ENCODE results near the gene FBLN2. TPM values are rescaled to one million over a fixed set of nuclear protein-coding genes. Genes with fewer than 3 reads are reported as not detected.

Gene FBLN2
- total and polyA plus RNA-seq, 2 of the 13 experiments (the other 11 are each of a cell fraction or from before 2014, with no cell fraction given) = not detected

DNA sequence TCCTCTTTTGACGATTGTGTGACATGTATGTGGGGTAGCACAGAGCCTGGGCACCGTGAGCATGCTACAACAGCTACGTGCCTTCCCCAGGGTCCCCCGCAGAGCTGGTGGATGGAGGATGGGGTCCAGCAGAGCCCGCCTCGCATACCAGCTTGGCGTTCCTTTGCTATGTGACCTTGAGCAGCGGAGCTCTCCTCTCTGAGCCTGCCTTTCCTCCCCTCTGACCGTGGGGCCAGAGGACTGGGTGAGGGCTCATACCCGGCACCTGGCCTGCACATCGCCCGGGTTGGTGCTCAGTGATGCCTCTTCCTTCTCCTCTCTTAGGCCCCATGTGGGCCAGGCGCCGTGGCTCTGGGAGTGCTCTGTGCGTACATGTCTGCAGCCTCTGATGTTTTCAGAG lies 73.4 kb downstream of the FBLN2 start:
- ChIA-PET POLR2A (interaction anchor here (0.5 kb wide), 1 partner anchor 91 kb away, joined by 7 read pairs; no protein-coding TSS in a partner anchor), CTCF (ENCODE audit: low intra/inter-chr PET ratio, low total read pairs) (no interaction called here)
- in situ Hi-C loops (cut with HindIII; ENCODE audit: extremely low pct_ligation_motif_present, low pct_unique_long_range_greater_than_20kb) (no loop called here), intact Hi-C loops (cut with micrococcal nuclease; ENCODE audit: unreplicated experiment) (no loop called here)
- FAIRE-seq (no peak), DNase-seq (ENCODE audit: low spot score) (no peak), ATAC-seq (peak; percentile 15; the same call in 2 of the 3 replicates)
- no TSS peak for BruUV-seq (replicated peaks)
- no peak overlapping the region for H3K27ac ChIP-seq (ENCODE audit: extremely low read length, insufficient read depth, low read length)
- no peak for TF ChIP-seq MBD4 (IDR thresholded peaks at IDR 0.05; ENCODE audit: borderline replicate concordance, low read length)
- no peak for TF ChIP-seq KLF13 (CRISPR knock-in tag; IDR thresholded peaks at IDR 0.05)
- no peak for TF ChIP-seq ZNF354B (CRISPR knock-in tag; IDR thresholded peaks at IDR 0.05)
- TF ChIP-seq TBX2 (CRISPR knock-in tag; IDR thresholded peaks at IDR 0.05; ENCODE audit: borderline replicate concordance) = no peak
- peaks cover 7 to 36% of the 10 kb centered on the region in 2 experiments; a peak in 3 of 5 replicates for H3K27me3 ChIP-seq (ENCODE audit: control insufficient read depth in 1 of 2, insufficient read depth in 2 of 2, low read length in 2 of 2)
- peaks cover 10% of the 10 kb centered on the region for H3K4me1 ChIP-seq (ENCODE audit: insufficient read depth, low read length)
- no peak overlapping the region for H2AFZ ChIP-seq (ENCODE audit: low read length)
- no peaks in the 10 kb centered on the region for H3K79me2 ChIP-seq (ENCODE audit: insufficient read depth, low read length)
- H3K9me3 ChIP-seq (ENCODE audit: low read length) = no peaks in the 10 kb centered on the region
- no peak overlapping the region for H3K4me3 ChIP-seq (replicated peaks in 1 of 3; ENCODE audit: insufficient read depth in 1 of 3, low read depth in 2 of 3, low read length in 3 of 3)
- H3K4me2 ChIP-seq (ENCODE audit: low read depth, low read length) = no peak overlapping the region
- WGBS (ENCODE audit: low lambda C conversion rate) = 30% methylated on average over 2 of the region's 15 CpGs
- no peak overlapping the region for H3K9ac ChIP-seq (ENCODE audit: insufficient read depth, low read depth, low read length)
- H3K36me3 ChIP-seq (replicated peaks in 1 of 2; ENCODE audit: control insufficient read depth in 1 of 2, insufficient read depth in 2 of 2, low read length in 2 of 2) = no peaks in the 10 kb centered on the region
- H4K20me1 ChIP-seq (ENCODE audit: insufficient read depth, low read length) = 0 out of 2 replicates have a peak, but pooled peaks cover 2% of the 10 kb centered on the region

DNA sequence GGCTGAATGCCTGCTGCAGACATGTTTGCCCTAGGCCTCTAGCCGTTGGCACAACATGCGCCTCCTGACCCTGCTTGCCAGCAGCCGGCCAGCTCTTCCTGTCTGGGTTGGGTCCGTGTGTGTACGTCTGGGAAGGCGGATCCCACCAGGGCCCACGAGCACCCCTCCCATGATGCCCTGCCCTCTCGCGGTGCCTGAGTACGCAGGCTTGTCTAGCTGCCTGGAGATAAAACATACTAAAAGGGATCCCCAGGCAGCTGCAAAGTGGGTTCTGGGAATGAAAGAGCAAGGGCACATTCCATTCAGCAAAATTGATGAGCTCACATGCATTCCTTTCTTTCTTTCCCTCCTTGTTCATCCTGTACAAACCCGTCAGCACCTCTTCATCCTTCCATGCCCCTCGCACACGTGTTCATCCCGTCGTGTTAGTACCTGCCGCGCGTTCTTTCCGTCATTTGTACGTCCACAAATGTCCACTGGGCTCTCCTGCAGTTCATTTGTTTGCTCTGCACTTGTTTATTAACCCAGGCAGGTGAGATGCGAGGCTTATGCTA lies 74.3 kb downstream of the FBLN2 start:
- WGBS (ENCODE audit: low lambda C conversion rate) = 7% methylated on average over 12 of the region's 21 CpGs
- H3K36me3 ChIP-seq (replicated peaks in 1 of 2; ENCODE audit: control insufficient read depth in 1 of 2, insufficient read depth in 2 of 2, low read length in 2 of 2) = no peaks in the 10 kb centered on the region
- ChIA-PET POLR2A (no interaction called here), CTCF (ENCODE audit: low intra/inter-chr PET ratio, low total read pairs) (no interaction called here)
- DNase-seq (ENCODE audit: low spot score) (peak; percentile 10), FAIRE-seq (no peak), ATAC-seq (no peak; the same call in 2 of the 3 replicates)
- H3K9ac ChIP-seq (ENCODE audit: insufficient read depth, low read depth, low read length) = no peak overlapping the region
- BruUV-seq (replicated peaks) = no TSS peak
- no peak overlapping the region for H3K27ac ChIP-seq (ENCODE audit: extremely low read length, insufficient read depth, low read length)
- no peak overlapping the region for H2AFZ ChIP-seq (ENCODE audit: low read length)
- no peak overlapping the region for H3K4me2 ChIP-seq (ENCODE audit: low read depth, low read length)
- in situ Hi-C loops (cut with HindIII; ENCODE audit: extremely low pct_ligation_motif_present, low pct_unique_long_range_greater_than_20kb) (no loop called here), intact Hi-C loops (cut with micrococcal nuclease; ENCODE audit: unreplicated experiment) (no loop called here)
- H3K4me1 ChIP-seq (ENCODE audit: insufficient read depth, low read length) = peaks cover 10% of the 10 kb centered on the region
- peaks cover 7 to 43% of the 10 kb centered on the region in 2 experiments; a peak in 3 of 5 replicates for H3K27me3 ChIP-seq (ENCODE audit: control insufficient read depth in 1 of 2, insufficient read depth in 2 of 2, low read length in 2 of 2)
- 0 out of 2 replicates have a peak, but pooled peaks cover 2% of the 10 kb centered on the region for H4K20me1 ChIP-seq (ENCODE audit: insufficient read depth, low read length)
- H3K9me3 ChIP-seq (ENCODE audit: low read length) = no peaks in the 10 kb centered on the region
- no peak overlapping the region for H3K4me3 ChIP-seq (replicated peaks in 1 of 3; ENCODE audit: insufficient read depth in 1 of 3, low read depth in 2 of 3, low read length in 3 of 3)
- no peaks in the 10 kb centered on the region for H3K79me2 ChIP-seq (ENCODE audit: insufficient read depth, low read length)
- TF ChIP-seq ZNF468 (CRISPR knock-in tag; IDR thresholded peaks at IDR 0.05) (no peak), NCOA5 (CRISPR knock-in tag; IDR thresholded peaks at IDR 0.05) (no peak), ZNF33A (CRISPR knock-in tag; IDR thresholded peaks at IDR 0.05; ENCODE audit: borderline replicate concordance) (no peak)
- TF ChIP-seq, protein P1, sequence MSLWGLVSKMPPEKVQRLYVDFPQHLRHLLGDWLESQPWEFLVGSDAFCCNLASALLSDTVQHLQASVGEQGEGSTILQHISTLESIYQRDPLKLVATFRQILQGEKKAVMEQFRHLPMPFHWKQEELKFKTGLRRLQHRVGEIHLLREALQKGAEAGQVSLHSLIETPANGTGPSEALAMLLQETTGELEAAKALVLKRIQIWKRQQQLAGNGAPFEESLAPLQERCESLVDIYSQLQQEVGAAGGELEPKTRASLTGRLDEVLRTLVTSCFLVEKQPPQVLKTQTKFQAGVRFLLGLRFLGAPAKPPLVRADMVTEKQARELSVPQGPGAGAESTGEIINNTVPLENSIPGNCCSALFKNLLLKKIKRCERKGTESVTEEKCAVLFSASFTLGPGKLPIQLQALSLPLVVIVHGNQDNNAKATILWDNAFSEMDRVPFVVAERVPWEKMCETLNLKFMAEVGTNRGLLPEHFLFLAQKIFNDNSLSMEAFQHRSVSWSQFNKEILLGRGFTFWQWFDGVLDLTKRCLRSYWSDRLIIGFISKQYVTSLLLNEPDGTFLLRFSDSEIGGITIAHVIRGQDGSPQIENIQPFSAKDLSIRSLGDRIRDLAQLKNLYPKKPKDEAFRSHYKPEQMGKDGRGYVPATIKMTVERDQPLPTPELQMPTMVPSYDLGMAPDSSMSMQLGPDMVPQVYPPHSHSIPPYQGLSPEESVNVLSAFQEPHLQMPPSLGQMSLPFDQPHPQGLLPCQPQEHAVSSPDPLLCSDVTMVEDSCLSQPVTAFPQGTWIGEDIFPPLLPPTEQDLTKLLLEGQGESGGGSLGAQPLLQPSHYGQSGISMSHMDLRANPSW (CRISPR knock-in tag; IDR thresholded peaks at IDR 0.05; ENCODE audit: borderline replicate concordance) = no peak
- TF ChIP-seq, protein P2, sequence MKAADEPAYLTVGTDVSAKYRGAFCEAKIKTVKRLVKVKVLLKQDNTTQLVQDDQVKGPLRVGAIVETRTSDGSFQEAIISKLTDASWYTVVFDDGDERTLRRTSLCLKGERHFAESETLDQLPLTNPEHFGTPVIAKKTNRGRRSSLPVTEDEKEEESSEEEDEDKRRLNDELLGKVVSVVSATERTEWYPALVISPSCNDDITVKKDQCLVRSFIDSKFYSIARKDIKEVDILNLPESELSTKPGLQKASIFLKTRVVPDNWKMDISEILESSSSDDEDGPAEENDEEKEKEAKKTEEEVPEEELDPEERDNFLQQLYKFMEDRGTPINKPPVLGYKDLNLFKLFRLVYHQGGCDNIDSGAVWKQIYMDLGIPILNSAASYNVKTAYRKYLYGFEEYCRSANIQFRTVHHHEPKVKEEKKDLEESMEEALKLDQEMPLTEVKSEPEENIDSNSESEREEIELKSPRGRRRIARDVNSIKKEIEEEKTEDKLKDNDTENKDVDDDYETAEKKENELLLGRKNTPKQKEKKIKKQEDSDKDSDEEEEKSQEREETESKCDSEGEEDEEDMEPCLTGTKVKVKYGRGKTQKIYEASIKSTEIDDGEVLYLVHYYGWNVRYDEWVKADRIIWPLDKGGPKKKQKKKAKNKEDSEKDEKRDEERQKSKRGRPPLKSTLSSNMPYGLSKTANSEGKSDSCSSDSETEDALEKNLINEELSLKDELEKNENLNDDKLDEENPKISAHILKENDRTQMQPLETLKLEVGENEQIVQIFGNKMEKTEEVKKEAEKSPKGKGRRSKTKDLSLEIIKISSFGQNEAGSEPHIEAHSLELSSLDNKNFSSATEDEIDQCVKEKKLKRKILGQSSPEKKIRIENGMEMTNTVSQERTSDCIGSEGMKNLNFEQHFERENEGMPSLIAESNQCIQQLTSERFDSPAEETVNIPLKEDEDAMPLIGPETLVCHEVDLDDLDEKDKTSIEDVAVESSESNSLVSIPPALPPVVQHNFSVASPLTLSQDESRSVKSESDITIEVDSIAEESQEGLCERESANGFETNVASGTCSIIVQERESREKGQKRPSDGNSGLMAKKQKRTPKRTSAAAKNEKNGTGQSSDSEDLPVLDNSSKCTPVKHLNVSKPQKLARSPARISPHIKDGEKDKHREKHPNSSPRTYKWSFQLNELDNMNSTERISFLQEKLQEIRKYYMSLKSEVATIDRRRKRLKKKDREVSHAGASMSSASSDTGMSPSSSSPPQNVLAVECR (CRISPR knock-in tag; IDR thresholded peaks at IDR 0.05; ENCODE audit: borderline replicate concordance) = no peak

All from HepG2 (cell line).